Vagina (tissue), 2 donors: ENCODE measurements around the gene CACNG1.

Source experiments
- CTCF ChIP-seq, 3 experiments: fragments of 450-650 bp in 2 of 3; fragments of 200-600 bp in 1 of 3; sonication (generic) in 1 of 3; IDR thresholded peaks; one replicate each; pipeline ENCODE4 v1.5.1; 2017 to 2019; ENCODE audit warnings: antibody characterized with exemption in 3 of 3, mild to moderate bottlenecking in 2 of 3, moderate library complexity in 2 of 3
- POLR2A ChIP-seq, 2 donors: fragments of 450-650 bp; IDR thresholded peaks; one replicate each; pipeline ENCODE4 v1.6.1; 2017; ENCODE audit warnings: antibody characterized with exemption in 2 of 2, mild to moderate bottlenecking in 2 of 2, moderate library complexity in 2 of 2
- POLR2AphosphoS5 ChIP-seq, 2 donors: sonication (generic); formaldehyde crosslinking; IDR thresholded peaks; one replicate each; pipeline ENCODE4 v1.9.0; 2017; ENCODE audit warnings: antibody characterized with exemption in 2 of 2, mild to moderate bottlenecking in 2 of 2, low read depth in 1 of 2; ENCODE audit not compliant: insufficient read depth in 1 of 2

- TF ChIP-seq CTCF (IDR thresholded peaks at IDR 0.05) (no peak), POLR2AphosphoS5 (IDR thresholded peaks at IDR 0.05; ENCODE audit: insufficient read depth in 1 of 2, low read depth in 1 of 2) (no peak), POLR2A (IDR thresholded peaks at IDR 0.05) (no peak)
Measured at GRCh38 chr17:67090341-67090740, 46.0 kb downstream of the CACNG1 start.
